Measurements from ENCODE around the gene RIMS4.
A peak's percentile ranks its signal among the peaks of the same experiment; 100 is the strongest.

Gene RIMS4

GRCh38 chr20:44810391-44811149 lies at the start of gene RIMS4:
TSS of gene RIMS4 (minus strand) at chr20:44810546. CDS start at chr20:44810271, 275 bp downstream.
- DNase-seq (ENCODE audit: low spot score) = no peak

- no peak for DNase-seq (ENCODE audit: low spot score)
Measured at GRCh38 chr20:44858606-44859360, 48.4 kb upstream of the RIMS4 start.

GRCh38 chr20:44856856-44857448 lies 46.6 kb upstream of the RIMS4 start:
- DNase-seq (ENCODE audit: low spot score) = no peak

- no peak for DNase-seq (ENCODE audit: low spot score)
Measured at GRCh38 chr20:44856442-44856841, 46.1 kb upstream of the RIMS4 start.

GRCh38 chr20:44851545-44851944 lies 41.2 kb upstream of the RIMS4 start:
- peak; percentile 20 for DNase-seq (ENCODE audit: low spot score)

GRCh38 chr20:44850837-44851236 lies 40.5 kb upstream of the RIMS4 start:
- DNase-seq (ENCODE audit: low spot score) = no peak

GRCh38 chr20:44850272-44850671 lies 39.9 kb upstream of the RIMS4 start:
- DNase-seq (ENCODE audit: low spot score) = no peak

GRCh38 chr20:44849703-44850102 lies 39.4 kb upstream of the RIMS4 start:
- DNase-seq (ENCODE audit: low spot score) = no peak

GRCh38 chr20:44848254-44849015 lies 38.1 kb upstream of the RIMS4 start:
- DNase-seq (ENCODE audit: low spot score) = no peak

GRCh38 chr20:44843876-44844275 lies 33.5 kb upstream of the RIMS4 start:
- no peak for DNase-seq (ENCODE audit: low spot score)

GRCh38 chr20:44841955-44842354 lies 31.6 kb upstream of the RIMS4 start:
- no peak for DNase-seq (ENCODE audit: low spot score)

- no peak for DNase-seq (ENCODE audit: low spot score)
Measured at GRCh38 chr20:44840826-44841225, 30.5 kb upstream of the RIMS4 start.

GRCh38 chr20:44839481-44839880 lies 29.1 kb upstream of the RIMS4 start:
- no peak for DNase-seq (ENCODE audit: low spot score)

- no peak for DNase-seq (ENCODE audit: low spot score)
Measured at GRCh38 chr20:44838521-44838920, 28.2 kb upstream of the RIMS4 start.

- no peak for DNase-seq (ENCODE audit: low spot score)
Measured at GRCh38 chr20:44837946-44838345, 27.6 kb upstream of the RIMS4 start.

- DNase-seq (ENCODE audit: low spot score) = no peak
Measured at GRCh38 chr20:44836601-44837120, 26.3 kb upstream of the RIMS4 start.

GRCh38 chr20:44835661-44836221 lies 25.4 kb upstream of the RIMS4 start:
- DNase-seq (ENCODE audit: low spot score) = no peak

GRCh38 chr20:44835116-44835515 lies 24.8 kb upstream of the RIMS4 start:
- DNase-seq (ENCODE audit: low spot score) = no peak

- DNase-seq (ENCODE audit: low spot score) = no peak
Measured at GRCh38 chr20:44834693-44835092, 24.3 kb upstream of the RIMS4 start.

GRCh38 chr20:44833437-44833836 lies 23.1 kb upstream of the RIMS4 start:
- DNase-seq (ENCODE audit: low spot score) = no peak

GRCh38 chr20:44832724-44833123 lies 22.4 kb upstream of the RIMS4 start:
- DNase-seq (ENCODE audit: low spot score) = no peak

GRCh38 chr20:44830995-44831394 lies 20.6 kb upstream of the RIMS4 start:
- no peak for DNase-seq (ENCODE audit: low spot score)
